Gastroesophageal sphincter (tissue), 3 donors: ENCODE measurements around the gene MPHOSPH10.

Experiments
- EP300 ChIP-seq: sonication (generic); formaldehyde crosslinking; IDR thresholded peaks from one replicate; pipeline ENCODE4 v1.6.1; 2017; ENCODE audit warnings: antibody characterized with exemption, mild to moderate bottlenecking
- TF ChIP-seq, protein P1 (sequence below), 4 experiments: fragments of 200-600 bp in 2 of 4; fragments of 450-650 bp in 2 of 4; sonication (generic) in 1 of 4; IDR thresholded peaks; one replicate each; pipeline ENCODE4 v1.5.1; 2017 to 2019; ENCODE audit warnings: antibody characterized with exemption in 4 of 4, mild to moderate bottlenecking in 2 of 4, moderate library complexity in 2 of 4

DNA sequence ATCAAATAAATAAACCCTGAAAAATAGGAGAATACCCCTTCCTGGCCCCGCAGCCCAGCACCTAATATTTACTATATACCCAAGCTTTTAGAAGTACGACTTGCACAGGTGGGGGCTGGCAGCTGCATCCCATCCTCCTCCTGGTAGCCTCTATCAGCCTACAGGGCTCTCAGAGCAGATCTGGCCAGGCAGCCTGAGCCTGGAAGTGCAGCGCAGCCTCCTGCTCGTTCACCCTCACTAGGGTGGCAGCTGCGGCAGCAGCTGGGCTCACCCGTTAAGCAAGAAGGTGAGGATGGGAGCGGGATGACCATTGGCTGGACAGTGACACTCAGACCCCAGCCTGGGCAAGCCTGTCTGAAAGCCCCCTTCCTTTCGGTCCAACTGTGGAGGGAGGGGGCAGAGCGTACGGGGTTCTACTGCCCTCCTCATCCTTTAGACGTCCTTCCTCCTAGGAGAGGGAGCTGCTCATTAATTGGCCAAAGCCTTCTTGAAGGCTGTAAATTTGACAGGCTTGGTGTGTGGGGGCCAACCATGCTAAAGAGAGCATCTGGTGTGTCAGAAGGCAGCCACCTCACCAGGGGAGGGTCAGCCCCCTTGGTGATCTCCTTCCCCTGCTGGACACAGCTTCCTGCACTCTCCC lies 23.3 kb downstream of the MPHOSPH10 start:
- TF ChIP-seq EP300: no peak
- TF ChIP-seq, protein P1, sequence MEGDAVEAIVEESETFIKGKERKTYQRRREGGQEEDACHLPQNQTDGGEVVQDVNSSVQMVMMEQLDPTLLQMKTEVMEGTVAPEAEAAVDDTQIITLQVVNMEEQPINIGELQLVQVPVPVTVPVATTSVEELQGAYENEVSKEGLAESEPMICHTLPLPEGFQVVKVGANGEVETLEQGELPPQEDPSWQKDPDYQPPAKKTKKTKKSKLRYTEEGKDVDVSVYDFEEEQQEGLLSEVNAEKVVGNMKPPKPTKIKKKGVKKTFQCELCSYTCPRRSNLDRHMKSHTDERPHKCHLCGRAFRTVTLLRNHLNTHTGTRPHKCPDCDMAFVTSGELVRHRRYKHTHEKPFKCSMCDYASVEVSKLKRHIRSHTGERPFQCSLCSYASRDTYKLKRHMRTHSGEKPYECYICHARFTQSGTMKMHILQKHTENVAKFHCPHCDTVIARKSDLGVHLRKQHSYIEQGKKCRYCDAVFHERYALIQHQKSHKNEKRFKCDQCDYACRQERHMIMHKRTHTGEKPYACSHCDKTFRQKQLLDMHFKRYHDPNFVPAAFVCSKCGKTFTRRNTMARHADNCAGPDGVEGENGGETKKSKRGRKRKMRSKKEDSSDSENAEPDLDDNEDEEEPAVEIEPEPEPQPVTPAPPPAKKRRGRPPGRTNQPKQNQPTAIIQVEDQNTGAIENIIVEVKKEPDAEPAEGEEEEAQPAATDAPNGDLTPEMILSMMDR (IDR thresholded peaks at IDR 0.05): no peak
